CD8-positive, alpha-beta memory T cell (primary cell): ENCODE measurements around the gene MRPS27. TPM values are rescaled to one million over a fixed set of nuclear protein-coding genes. Genes with fewer than 3 reads are reported as not detected.

Experiments
- CTCF ChIA-PET: fragments of 350-600 bp; sonication (Branson Sonifier 250); formaldehyde crosslinking; loops from one replicate; lab custom pipeline; 2021; ENCODE audit warnings: antibody characterized with exemption; lab: Charles Lee
- POLR2A ChIA-PET: fragments of 350-600 bp; sonication (Branson Sonifier 250); formaldehyde crosslinking; loops from one replicate; lab custom pipeline; 2021; ENCODE audit warnings: antibody characterized with exemption; lab: Charles Lee
- DNase-seq, 5 donors: peaks; one replicate each; pipeline versions ENCODE4 v3.0.0 to v3.0.0-alpha.2; 2020 to 2022; ENCODE audit warnings: mixed read lengths in 1 of 5
- H3K27ac ChIP-seq: one replicate; pipeline ENCODE4 v1.7.0; 2013; ENCODE audit warnings: low read depth, mild to moderate bottlenecking, low read length, moderate library complexity
- H3K27me3 ChIP-seq: 2 replicates; pipeline ENCODE4 v1.7.0; 2013; ENCODE audit warnings: low read length, mild to moderate bottlenecking; ENCODE audit not compliant: insufficient read depth, poor library complexity, severe bottlenecking
- H3K36me3 ChIP-seq: 2 replicates; pipeline ENCODE4 v1.7.0; 2013; ENCODE audit warnings: mild to moderate bottlenecking, low read length, moderate library complexity; ENCODE audit not compliant: insufficient read depth
- H3K4me1 ChIP-seq: 2 replicates; pipeline ENCODE4 v1.7.0; 2013; ENCODE audit warnings: mild to moderate bottlenecking, low read length, moderate library complexity; ENCODE audit not compliant: insufficient read depth
- H3K4me3 ChIP-seq: 2 replicates; pipeline ENCODE4 v1.7.0; 2013; ENCODE audit warnings: mild to moderate bottlenecking, low read length
- H3K9me3 ChIP-seq: 2 replicates; pipeline ENCODE4 v1.7.0; 2013; ENCODE audit warnings: mild to moderate bottlenecking, low read length
- H3K27ac Mint-ChIP-seq, 8 donors: one replicate each; pipeline ENCODE4 v1.8.0; 2020 to 2021; ENCODE audit warnings: mixed read lengths in 8 of 8, mild to moderate bottlenecking in 6 of 8, inconsistent platforms in 3 of 8, moderate library complexity in 3 of 8
- H3K27me3 Mint-ChIP-seq, 2 donors: one replicate each; pipeline ENCODE4 v1.8.0; 2020 to 2021; ENCODE audit warnings: mixed read lengths in 2 of 2, mild to moderate bottlenecking in 1 of 2, moderate library complexity in 1 of 2
- H3K36me3 Mint-ChIP-seq, 3 donors: one replicate each; pipeline ENCODE4 v1.8.0; 2020 to 2021; ENCODE audit warnings: mixed read lengths in 3 of 3, inconsistent platforms in 1 of 3, mild to moderate bottlenecking in 1 of 3
- H3K4me1 Mint-ChIP-seq, 3 donors: one replicate each; pipeline ENCODE4 v1.8.0; 2020 to 2021; ENCODE audit warnings: mixed read lengths in 3 of 3, inconsistent platforms in 1 of 3, mild to moderate bottlenecking in 1 of 3
- H3K4me3 Mint-ChIP-seq, 7 donors: one replicate each; pipeline ENCODE4 v1.8.0; 2020 to 2021; ENCODE audit warnings: mixed read lengths in 7 of 7, mild to moderate bottlenecking in 6 of 7, moderate library complexity in 4 of 7, inconsistent platforms in 2 of 7
- H3K9me3 Mint-ChIP-seq, 5 donors: one replicate each; pipeline ENCODE4 v1.8.0; 2020 to 2022; ENCODE audit warnings: mixed read lengths in 5 of 5, mild to moderate bottlenecking in 3 of 5, moderate library complexity in 2 of 5, inconsistent platforms in 1 of 5
- polyA plus RNA-seq: library from polyadenylated mRNA; unstranded; fragments of 300-500 nt; fragmentation: Illumina TruSeq; gene quantifications from one replicate; pipeline ENCODE4 v1.2.3, GENCODE V29; 2021
- total RNA-seq, 2 experiments: library from RNA; stranded (reverse); gene quantifications; one replicate each; pipeline ENCODE4 v1.2.3, GENCODE V29; 2021

Gene MRPS27
- total and polyA plus RNA-seq, 3 experiments from 2014 or later = 35.9 to 91.9 (median 86.9) TPM

DNA sequence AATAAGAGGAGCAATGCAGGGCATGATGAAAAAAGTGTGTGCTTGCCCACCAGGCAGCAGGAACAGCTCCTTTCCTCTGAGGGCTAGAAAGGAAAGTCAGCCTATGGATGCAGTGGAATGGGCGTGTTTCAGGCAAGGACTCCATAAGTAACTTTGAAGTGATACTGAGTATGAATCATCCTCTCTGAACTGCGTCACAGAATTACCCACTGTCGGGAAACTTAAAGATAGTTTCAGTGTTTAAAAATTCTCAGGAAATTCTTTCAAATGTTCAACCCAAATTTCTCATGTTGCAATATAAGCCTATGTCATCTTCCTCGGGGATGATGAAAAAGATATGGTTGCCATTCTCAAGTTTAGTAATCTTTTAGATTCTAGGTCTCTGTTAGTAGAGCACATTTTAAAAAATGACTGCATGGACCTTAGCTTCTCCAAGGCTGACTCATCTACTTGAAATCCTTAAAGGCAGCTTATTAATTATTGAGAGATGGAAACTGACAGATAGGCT, 27.8 kb upstream of the MRPS27 start:
- Mint-ChIP-seq H3K27me3 (no peaks in the 10 kb centered on the region), H3K9me3 (no peaks in the 10 kb centered on the region), H3K4me3 (no peak overlapping the region), H3K4me1 (no peaks in the 10 kb centered on the region), H3K27ac (peak overlapping the region in 1 of 8 donors; percentile 26), H3K36me3 (peaks cover 12 to 37% (median 36%) of the 10 kb centered on the region in 3 donors)
- Histone ChIP-seq H3K9me3 (no peaks in the 10 kb centered on the region), H3K27ac (no peak overlapping the region), H3K4me3 (no peak overlapping the region), H3K36me3 (peaks cover 5% of the 10 kb centered on the region), H3K27me3 (no peaks in the 10 kb centered on the region), H3K4me1 (no peaks in the 10 kb centered on the region)
- POLR2A ChIA-PET = no interaction called here
- CTCF ChIA-PET = no interaction called here
- no peak for DNase-seq

DNA sequence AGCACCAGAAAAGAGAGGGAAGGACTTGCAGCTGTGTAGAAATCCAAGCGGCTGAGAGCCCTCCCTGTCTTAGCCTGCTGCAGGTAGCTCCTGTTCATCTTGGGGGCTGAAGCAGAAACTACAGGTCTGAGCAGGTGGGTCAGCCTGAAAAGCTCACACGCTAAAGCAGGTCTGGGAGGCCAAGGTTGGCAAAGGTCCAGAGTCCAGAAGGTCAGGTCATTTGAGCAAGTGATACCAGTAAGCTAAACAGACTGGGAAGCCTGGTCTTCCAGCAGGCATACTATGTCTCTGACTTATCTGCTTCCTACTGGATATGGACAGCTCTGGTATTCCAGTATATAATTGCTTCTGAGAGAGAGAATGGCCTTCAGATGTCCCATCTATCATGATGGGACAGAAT, 26.4 kb upstream of the MRPS27 start:
- Mint-ChIP-seq H3K27ac (no peak overlapping the region), H3K36me3 (peaks cover 14 to 46% (median 38%) of the 10 kb centered on the region in 3 donors), H3K4me1 (no peaks in the 10 kb centered on the region), H3K9me3 (no peaks in the 10 kb centered on the region), H3K27me3 (no peaks in the 10 kb centered on the region), H3K4me3 (no peak overlapping the region)
- no peak overlapping the region for H3K4me3 ChIP-seq
- no peaks in the 10 kb centered on the region for H3K4me1 ChIP-seq
- no peaks in the 10 kb centered on the region for H3K27me3 ChIP-seq
- no peak overlapping the region for H3K27ac ChIP-seq
- ChIA-PET POLR2A (no interaction called here), CTCF (no interaction called here)
- H3K9me3 ChIP-seq = no peaks in the 10 kb centered on the region
- no peak for DNase-seq
- H3K36me3 ChIP-seq = peaks cover 5% of the 10 kb centered on the region

DNA sequence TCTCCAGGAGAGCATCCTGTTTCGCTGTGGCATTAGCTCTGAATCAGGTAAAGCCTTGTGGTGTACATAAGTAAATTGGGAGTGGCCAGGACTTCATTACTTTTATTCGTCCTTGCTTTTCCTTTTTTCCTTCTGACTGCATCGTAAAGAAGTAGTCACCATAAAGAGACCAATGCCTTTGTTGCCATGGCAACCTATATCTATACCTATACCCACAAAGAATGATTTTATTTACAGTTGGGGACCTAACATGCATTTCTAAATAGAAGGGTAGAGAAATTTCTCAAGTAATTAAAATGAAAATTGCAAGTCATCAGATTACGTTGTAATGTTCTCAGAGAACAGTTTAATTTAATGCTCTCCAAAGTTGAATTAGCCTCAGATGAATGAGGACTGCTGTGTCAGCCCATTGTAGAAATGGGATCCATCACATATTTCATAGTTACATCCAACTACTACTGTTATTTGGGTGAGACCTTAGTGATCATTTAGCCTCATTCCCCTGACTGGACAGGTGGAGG, 18.7 kb upstream of the MRPS27 start:
- Mint-ChIP-seq H3K36me3 (peaks cover 24 to 67% (median 26%) of the 10 kb centered on the region in 3 donors), H3K27me3 (no peaks in the 10 kb centered on the region), H3K4me3 (no peak overlapping the region), H3K4me1 (no peaks in the 10 kb centered on the region), H3K9me3 (no peaks in the 10 kb centered on the region), H3K27ac (no peak overlapping the region)
- H3K9me3 ChIP-seq = no peaks in the 10 kb centered on the region
- no peak overlapping the region for H3K4me3 ChIP-seq
- no peak for DNase-seq
- H3K4me1 ChIP-seq = no peaks in the 10 kb centered on the region
- ChIA-PET CTCF (no interaction called here), POLR2A (no interaction called here)
- peaks cover 15% of the 10 kb centered on the region for H3K36me3 ChIP-seq
- no peak overlapping the region for H3K27ac ChIP-seq
- H3K27me3 ChIP-seq = no peaks in the 10 kb centered on the region

DNA sequence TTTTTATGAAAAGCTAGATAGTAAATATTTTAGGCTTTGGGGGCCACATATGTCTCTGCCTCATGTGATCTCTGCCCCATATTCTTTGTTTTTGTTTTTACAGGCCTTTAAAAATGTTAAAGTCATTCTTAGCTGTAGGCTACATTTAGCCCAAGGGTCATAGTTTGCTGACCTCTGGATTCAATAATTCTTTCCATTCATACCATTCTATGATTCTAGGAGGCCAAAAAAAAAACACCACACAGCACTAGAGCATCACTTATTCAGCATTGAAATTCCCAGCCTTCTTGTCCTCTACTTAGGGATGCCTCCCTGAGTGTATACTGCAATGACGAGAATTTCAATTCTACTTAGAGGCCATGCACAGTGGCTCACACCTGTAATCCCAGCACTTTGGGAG, 17.1 kb upstream of the MRPS27 start:
- no peak for DNase-seq
- no peaks in the 10 kb centered on the region for H3K4me1 ChIP-seq
- no peak overlapping the region for H3K27ac ChIP-seq
- H3K36me3 Mint-ChIP-seq = peaks cover 13 to 59% (median 23%) of the 10 kb centered on the region in 3 donors
- H3K9me3 Mint-ChIP-seq = no peaks in the 10 kb centered on the region
- H3K4me3 Mint-ChIP-seq = no peak overlapping the region
- no peaks in the 10 kb centered on the region for H3K4me1 Mint-ChIP-seq
- ChIA-PET POLR2A (no interaction called here), CTCF (interaction anchor here (1.0 kb wide), 1 partner anchor 17 kb away, joined by 3 read pairs; the partner anchor contains the start of genes MRPS27 and PTCD2)
- H3K27ac Mint-ChIP-seq = no peak overlapping the region
- no peaks in the 10 kb centered on the region for H3K9me3 ChIP-seq
- H3K4me3 ChIP-seq = no peak overlapping the region
- no peaks in the 10 kb centered on the region for H3K27me3 ChIP-seq
- no peaks in the 10 kb centered on the region for H3K27me3 Mint-ChIP-seq
- peaks cover 10% of the 10 kb centered on the region for H3K36me3 ChIP-seq

DNA sequence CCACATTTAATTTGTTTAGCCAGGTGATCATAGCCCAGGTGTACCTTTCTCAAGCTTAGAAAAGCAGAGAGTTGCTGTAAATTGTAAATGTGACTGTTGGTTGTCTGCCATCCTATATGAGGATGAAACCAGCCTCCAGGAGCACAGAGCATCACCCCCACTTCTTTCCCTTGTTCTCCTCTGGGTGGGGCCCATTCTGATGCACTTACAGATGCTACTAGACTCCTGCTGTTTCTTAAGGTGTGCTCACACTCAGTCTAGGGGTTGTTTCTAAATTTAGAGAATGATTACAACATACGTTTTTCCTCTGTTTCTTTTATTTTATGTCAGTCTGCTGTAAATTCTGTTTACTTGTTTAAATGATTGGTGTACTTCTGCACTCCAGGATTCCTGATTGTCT, 10.7 kb upstream of the MRPS27 start:
- peaks cover 8% of the 10 kb centered on the region for H3K36me3 ChIP-seq
- CTCF ChIA-PET = no interaction called here
- no peak overlapping the region for H3K27ac Mint-ChIP-seq

DNA sequence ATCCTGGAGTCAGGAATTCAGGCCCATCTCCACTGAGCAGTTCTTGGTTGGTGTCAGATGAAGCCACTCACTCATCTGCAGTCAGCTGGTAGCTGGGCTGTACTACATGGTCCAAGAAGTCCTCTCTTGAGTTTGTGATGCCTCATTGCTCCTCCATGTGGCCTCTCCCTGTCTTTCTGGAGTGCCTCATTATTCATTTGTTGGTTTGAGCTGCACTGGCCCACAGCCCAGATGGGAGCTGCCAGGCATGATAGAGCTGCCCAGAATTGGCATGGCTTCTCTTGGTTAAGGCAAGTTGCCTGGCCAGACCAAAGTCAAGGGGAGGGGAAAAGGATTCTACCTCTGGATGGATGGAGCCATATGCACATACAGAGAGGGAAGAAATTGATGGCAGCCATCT, 8.1 kb upstream of the MRPS27 start:
- Histone ChIP-seq H3K27me3 (no peaks in the 10 kb centered on the region), H3K4me3 (no peak overlapping the region), H3K27ac (no peak overlapping the region), H3K36me3 (peaks cover 8% of the 10 kb centered on the region), H3K9me3 (no peaks in the 10 kb centered on the region), H3K4me1 (no peaks in the 10 kb centered on the region)
- H3K27ac Mint-ChIP-seq = no peak overlapping the region
- no peaks in the 10 kb centered on the region for H3K9me3 Mint-ChIP-seq
- H3K36me3 Mint-ChIP-seq = peaks cover 26 to 74% (median 45%) of the 10 kb centered on the region in 3 donors
- no peak overlapping the region for H3K4me3 Mint-ChIP-seq
- no peak for DNase-seq
- ChIA-PET CTCF (no interaction called here), POLR2A (no interaction called here)
- no peaks in the 10 kb centered on the region for H3K27me3 Mint-ChIP-seq
- peaks cover 0 to 4% (median 4%) of the 10 kb centered on the region in 3 donors for H3K4me1 Mint-ChIP-seq

More for the DNA sequence above, 10.7 kb upstream of the MRPS27 start:
- H3K4me3 ChIP-seq = no peak overlapping the region
- Mint-ChIP-seq H3K27me3 (no peaks in the 10 kb centered on the region), H3K36me3 (peaks cover 22 to 64% (median 41%) of the 10 kb centered on the region in 3 donors), H3K9me3 (no peaks in the 10 kb centered on the region), H3K4me3 (no peak overlapping the region), H3K4me1 (no peaks in the 10 kb centered on the region)
- H3K27ac ChIP-seq = no peak overlapping the region
- POLR2A ChIA-PET = no interaction called here
- no peaks in the 10 kb centered on the region for H3K9me3 ChIP-seq
- DNase-seq = no peak
- H3K27me3 ChIP-seq = no peaks in the 10 kb centered on the region
- H3K4me1 ChIP-seq = no peaks in the 10 kb centered on the region

DNA sequence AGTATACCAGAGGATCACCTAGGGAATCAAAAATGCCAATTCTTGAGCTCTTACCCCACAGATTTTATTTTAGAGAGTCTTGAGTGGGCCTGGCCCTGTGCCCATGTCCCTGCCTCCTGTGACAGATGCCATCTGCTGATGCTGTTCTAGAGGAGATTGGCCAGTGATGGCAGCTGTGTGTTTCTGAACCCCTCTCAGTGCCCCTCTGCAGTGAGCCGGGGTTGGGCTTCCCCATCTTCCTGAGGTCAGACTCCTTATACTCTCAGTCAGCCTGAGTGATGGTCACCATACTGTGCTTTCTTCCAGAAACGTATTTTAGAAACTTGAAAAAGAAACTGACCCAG, 6.2 kb upstream of the MRPS27 start:
- H3K4me3 ChIP-seq = no peak overlapping the region
- H3K36me3 ChIP-seq = peaks cover 8% of the 10 kb centered on the region
- CTCF ChIA-PET = no interaction called here
- H3K27ac ChIP-seq = no peak overlapping the region
- no peaks in the 10 kb centered on the region for H3K9me3 ChIP-seq
- no peaks in the 10 kb centered on the region for H3K27me3 ChIP-seq
- no peak for DNase-seq
- H3K27ac Mint-ChIP-seq = no peak overlapping the region
- peaks cover 5 to 9% (median 8%) of the 10 kb centered on the region in 3 donors for H3K4me1 Mint-ChIP-seq
- no peaks in the 10 kb centered on the region for H3K9me3 Mint-ChIP-seq
- peak overlapping the region in 1 of 7 donors; percentile 2 for H3K4me3 Mint-ChIP-seq
- POLR2A ChIA-PET = no interaction called here
- H3K36me3 Mint-ChIP-seq = peaks cover 23 to 65% (median 40%) of the 10 kb centered on the region in 3 donors
- H3K27me3 Mint-ChIP-seq = no peaks in the 10 kb centered on the region
- H3K4me1 ChIP-seq = no peaks in the 10 kb centered on the region

DNA sequence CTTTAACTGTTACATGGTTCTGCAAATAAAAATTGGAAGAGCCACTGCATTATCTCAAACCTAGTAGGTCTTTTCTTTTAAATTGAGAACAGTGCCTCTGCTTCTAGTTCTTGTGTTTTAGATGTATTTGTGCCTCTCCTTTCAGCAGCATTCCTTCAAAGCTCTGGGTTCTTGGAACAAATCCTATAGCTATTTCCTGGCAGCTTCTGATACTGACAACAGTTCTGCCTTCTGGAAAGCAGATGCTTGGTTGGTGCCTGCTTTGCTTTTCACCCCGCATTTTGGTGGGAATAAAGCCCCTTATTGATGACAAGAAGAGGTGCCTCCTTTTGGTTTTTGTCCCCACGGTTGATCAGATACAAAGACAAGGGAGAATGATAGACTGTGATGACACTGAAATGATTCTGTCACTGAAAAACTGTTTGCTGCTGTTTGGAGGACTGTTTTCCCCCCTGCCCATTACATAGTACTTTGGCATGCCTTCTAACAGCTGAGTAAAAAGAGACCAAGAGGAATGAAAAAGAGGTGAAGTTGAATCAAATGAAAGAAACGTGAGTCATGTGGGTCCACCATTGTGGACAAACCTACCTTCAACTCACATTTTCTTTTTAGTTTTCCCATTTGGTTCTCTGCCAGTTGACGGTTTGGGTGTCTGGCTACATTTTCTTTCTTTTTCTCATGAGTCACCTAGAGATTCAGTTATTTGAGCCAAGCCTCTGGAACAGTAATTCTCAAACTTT, 5.7 kb upstream of the MRPS27 start:
- Mint-ChIP-seq H3K27ac (no peak overlapping the region), H3K36me3 (peaks cover 18 to 60% (median 35%) of the 10 kb centered on the region in 3 donors)

More for the DNA sequence above, 5.7 kb upstream of the MRPS27 start:
- H3K4me1 Mint-ChIP-seq = peaks cover 6 to 14% (median 8%) of the 10 kb centered on the region in 3 donors
- H3K9me3 Mint-ChIP-seq = no peaks in the 10 kb centered on the region
- Histone ChIP-seq H3K4me3 (no peak overlapping the region), H3K4me1 (peaks cover 3% of the 10 kb centered on the region), H3K9me3 (no peaks in the 10 kb centered on the region), H3K27me3 (no peaks in the 10 kb centered on the region), H3K36me3 (peaks cover 8% of the 10 kb centered on the region), H3K27ac (no peak overlapping the region)
- no peak for DNase-seq
- ChIA-PET POLR2A (no interaction called here), CTCF (no interaction called here)
- no peaks in the 10 kb centered on the region for H3K27me3 Mint-ChIP-seq
- no peak overlapping the region for H3K4me3 Mint-ChIP-seq
